Lower leg skin (tissue), 3 donors: ENCODE measurements around the gene FRRS1.

Source experiments
- CTCF ChIP-seq, 3 donors: fragments of 450-650 bp; IDR thresholded peaks; one replicate each; pipeline ENCODE4 v1.5.1; 2016; ENCODE audit warnings: antibody characterized with exemption in 3 of 3, mild to moderate bottlenecking in 3 of 3, moderate library complexity in 2 of 3
- POLR2A ChIP-seq, 2 donors: fragments of 450-650 bp; IDR thresholded peaks; one replicate each; pipeline ENCODE4 v1.6.1; 2016 to 2017; ENCODE audit warnings: antibody characterized with exemption in 2 of 2, mild to moderate bottlenecking in 1 of 2, moderate library complexity in 1 of 2

DNA sequence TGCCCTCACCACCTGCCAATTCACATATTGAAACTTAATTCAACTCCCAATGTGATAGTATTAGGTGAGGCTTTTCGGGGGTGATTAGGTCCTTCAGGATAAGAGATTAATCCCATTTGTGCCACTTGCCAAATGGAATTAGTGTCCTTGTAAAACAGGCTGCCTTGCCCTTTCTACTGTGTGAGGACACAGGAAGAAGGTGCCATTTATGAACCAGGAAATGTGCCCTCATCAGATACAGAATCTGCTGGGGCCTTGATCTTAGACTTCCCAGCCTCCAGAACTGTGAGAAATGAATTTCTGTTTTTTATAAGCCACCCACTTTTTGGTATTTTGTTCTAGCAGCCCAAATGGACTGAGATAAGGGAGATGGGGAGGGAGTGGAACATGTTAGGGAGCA lies 44.6 kb upstream of the FRRS1 start:
- no peak for TF ChIP-seq CTCF (IDR thresholded peaks at IDR 0.05)
- TF ChIP-seq POLR2A (IDR thresholded peaks at IDR 0.05) = no peak
